ENCODE data around the gene ESR2.
"Not testable (repeated sequence)": the region's sequence is repeated elsewhere in the genome, so short reads cannot be mapped to it uniquely, and the experiment has no call there.

ESR2 gene

DNA sequence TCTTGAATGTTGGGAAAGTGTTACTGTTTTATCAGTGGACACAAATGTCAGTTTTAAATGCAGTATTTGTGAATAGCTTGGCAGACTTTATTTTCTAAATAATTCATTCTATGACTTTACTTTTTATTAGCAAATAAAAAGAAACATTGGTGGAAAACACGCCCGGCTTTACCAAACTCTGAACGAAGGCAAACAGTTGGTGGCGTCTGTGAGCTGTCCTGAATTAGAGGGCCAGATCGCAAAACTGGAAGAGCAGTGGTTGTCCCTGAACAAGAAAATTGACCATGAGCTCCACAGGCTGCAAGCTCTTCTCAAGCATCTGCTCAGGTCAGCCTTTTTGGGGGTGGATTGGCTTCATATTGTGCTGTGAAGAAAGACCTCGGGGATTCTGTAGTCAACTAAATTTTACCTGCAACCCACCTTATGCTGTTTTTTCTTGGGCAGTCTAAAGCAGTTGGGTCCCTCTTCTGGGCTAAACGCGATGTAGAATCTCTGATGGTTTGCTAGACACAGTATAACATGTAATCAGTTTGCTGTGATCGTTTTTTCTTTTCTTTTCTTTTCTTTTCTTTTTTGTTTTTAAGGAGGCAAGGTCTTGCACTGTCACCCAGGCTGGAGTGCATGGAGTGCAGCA, 156.4 kb downstream of the ESR2 start:
- DNase-seq (ENCODE audit: low read depth) = no peak

- DNase-seq (ENCODE audit: low read depth) = no peak
Measured at GRCh38 chr14:64126548-64126947, 167.6 kb downstream of the ESR2 start.

DNA sequence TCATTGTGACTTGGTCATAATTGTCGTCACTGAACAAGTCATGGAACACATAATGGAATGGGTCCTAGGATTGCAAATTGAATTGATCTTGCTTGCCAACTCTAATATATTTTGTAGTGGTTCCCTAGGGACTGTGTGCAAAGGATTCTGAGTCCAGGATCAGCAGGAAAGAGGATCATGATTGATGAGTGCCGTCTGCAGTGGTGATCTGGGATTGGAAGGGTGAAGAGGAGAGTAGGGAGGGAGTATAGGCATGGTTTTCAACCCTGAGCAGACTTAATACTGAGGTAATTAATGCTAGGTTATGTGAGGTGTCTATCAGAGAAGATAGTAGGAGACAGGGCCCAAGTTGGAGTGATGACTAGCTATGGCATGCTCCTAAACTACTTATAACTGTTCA, 168.9 kb downstream of the ESR2 start:
- no peak for DNase-seq (ENCODE audit: low read depth)

GRCh38 chr14:64123241-64123822, 170.8 kb downstream of the ESR2 start:
- no peak for DNase-seq (ENCODE audit: low read depth)

DNA sequence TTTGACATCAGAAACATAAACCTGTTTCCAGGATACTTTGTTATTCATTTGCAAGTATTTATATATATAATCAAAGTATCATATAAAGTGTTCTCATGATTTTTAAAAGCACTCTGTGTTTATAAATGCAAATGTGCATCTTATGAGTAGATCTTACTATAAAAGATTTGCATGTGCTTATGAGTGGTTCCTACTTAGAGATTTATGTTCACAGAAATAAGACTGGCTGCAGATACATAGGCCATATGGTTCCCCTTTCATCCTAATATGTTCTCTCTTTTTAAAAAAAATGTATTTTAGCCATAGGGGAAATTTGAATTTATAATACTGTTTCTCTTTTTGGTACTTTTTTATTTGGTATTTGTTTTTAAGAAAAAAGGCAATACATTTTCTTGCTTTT, 174.2 kb downstream of the ESR2 start:
- DNase-seq (ENCODE audit: low read depth) = no peak

- DNase-seq (ENCODE audit: low read depth) = no peak
Measured at GRCh38 chr14:64119500-64119899, 174.7 kb downstream of the ESR2 start.

- no peak for DNase-seq (ENCODE audit: low read depth)
Measured at GRCh38 chr14:64118892-64119291, 175.3 kb downstream of the ESR2 start.

- DNase-seq (ENCODE audit: low read depth) = not testable (repeated sequence)
Measured at GRCh38 chr14:64118403-64118742, 175.8 kb downstream of the ESR2 start.

- DNase-seq (ENCODE audit: low read depth) = no peak
Measured at GRCh38 chr14:64117671-64118402, 176.3 kb downstream of the ESR2 start.

GRCh38 chr14:64115401-64115800, 178.8 kb downstream of the ESR2 start:
- no peak for DNase-seq (ENCODE audit: low read depth)

DNA sequence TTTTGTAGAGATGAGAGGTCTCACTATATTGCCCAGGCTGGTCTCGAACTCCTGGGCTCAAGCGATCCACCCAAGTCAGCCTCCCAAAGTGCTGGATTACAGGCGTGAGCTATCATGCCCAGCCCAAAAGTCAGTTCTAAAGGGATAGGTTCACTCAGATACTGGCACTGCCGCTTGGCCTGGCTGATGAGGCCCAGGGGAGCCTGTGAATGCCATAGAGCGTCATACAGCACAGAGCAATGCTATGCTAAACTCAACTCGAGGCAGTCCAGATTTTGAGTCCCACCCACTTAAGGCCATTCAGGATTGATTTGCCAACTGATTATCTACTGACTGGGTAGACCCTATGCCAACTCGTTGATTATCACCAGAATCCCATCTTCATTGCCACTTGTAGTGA, 179.4 kb downstream of the ESR2 start:
- no peak for DNase-seq (ENCODE audit: low read depth)

DNA sequence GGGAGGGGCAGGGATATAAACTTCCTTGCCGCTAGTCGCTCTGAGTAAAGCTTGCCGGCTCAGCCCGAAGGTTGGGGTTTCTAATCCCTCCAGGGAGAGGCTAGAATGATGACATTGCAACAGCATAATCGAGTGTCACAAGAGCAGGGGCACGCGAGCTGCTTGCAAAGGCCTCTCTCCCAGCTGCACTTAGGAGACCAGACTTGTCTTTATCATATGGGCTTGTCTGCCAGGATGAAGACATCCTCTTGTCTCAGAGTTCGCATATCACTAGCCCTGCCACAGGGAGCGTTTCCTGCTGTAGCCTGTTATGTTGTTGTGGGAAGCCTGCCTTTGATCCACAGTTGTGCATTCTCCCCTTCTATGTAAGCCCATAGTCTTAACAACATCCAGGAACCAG, 180.0 kb downstream of the ESR2 start:
- DNase-seq (ENCODE audit: low read depth) = no peak

- DNase-seq (ENCODE audit: low read depth) = no peak
Measured at GRCh38 chr14:64112867-64113678, 181.1 kb downstream of the ESR2 start.

- DNase-seq (ENCODE audit: low read depth) = no peak
Measured at GRCh38 chr14:64110802-64111201, 183.4 kb downstream of the ESR2 start.

DNA sequence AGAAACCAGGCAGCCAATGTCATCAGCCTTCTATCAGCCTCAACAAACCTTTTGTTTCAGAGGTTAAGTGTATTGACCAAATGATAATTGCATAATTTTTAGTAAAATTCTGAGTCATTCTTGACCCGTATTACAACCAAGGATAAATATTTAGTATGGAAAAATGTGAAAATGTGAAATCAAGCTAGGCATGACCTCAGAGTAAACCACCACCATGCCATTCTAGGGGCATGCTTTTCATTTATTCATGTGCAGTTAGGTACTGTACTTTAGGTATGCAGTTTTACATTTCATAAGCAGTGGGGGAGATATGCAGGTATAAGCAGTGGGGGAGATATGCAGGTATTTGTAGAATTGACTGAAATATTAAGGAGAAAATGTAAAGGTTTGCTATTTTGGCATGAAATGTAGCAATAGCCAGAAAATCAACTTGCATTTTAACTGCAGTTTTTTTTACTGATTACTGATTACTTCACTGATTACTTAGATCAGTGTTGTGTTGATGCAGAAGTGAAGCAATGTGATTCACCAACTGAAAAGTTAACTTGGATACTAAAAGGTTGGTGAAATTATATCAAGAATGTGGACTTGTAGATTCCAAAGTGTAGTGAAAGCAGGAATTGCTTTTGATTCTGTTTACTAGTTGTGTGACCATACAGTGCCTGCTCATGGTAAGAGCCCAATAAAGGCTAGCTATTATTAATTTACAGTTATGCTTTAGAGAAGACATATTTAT, 184.2 kb downstream of the ESR2 start:
- no peak for DNase-seq (ENCODE audit: low read depth)

GRCh38 chr14:64107438-64107837, 186.7 kb downstream of the ESR2 start:
- no peak for DNase-seq (ENCODE audit: low read depth)

DNA sequence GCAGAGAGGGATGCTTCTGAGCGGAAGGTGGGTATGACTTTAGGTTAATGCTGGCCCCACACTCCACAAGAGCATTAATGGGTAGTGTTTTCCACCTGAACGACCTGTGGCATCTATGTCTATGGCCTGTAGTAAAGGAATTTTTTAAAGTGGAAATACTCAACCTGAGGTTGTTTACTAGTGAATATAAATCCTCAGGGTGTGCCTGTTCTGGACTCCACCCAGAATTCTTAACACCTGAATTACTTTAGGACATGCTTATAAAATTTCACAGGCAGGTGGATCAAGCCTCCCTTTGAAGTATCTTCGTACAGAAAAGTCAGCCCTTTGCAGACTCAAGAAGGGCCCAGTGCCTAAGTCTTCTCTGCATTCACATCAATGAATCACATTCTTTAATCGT, 196.1 kb downstream of the ESR2 start:
- DNase-seq (ENCODE audit: low read depth) = no peak

DNA sequence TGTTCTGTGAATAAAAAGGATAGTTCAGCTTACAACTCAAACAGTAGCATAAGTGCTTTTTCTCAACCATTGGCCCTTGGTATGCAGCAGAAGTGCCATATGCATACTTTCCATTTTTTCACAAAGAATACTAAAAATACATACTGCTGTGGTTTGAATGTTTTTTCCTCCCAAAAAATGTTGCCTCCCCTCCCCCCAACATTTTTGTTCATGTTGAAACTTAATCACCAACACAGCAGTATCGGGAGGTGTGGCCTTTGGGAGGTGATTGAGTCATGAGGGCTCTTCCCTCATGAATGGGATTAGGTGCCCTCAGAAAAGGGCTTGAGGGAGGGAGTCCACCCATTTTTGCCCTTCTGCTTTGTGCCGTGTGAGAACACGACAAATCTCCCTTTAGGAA, 198.6 kb downstream of the ESR2 start:
- no peak for DNase-seq (ENCODE audit: low read depth)

DNA sequence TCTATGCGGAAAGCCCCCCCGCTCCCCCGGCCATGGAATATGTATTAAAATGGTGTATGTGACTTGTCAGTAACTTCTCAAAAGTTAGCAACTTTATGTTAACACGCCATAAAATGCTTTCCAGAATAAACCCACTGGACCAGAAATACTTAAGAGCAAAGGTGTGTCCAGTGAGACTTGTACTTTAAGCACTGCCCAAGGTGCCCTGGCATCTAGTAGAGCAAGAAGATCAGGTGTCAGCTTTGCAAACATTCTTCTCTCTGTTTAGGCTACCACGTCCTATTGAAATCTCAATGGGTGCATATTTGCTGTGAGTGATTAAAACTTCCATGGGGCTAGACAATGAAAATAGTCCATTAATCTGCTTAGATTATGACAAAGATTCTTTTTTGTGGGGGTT, 201.2 kb downstream of the ESR2 start:
- no peak for DNase-seq (ENCODE audit: low read depth)

DNA sequence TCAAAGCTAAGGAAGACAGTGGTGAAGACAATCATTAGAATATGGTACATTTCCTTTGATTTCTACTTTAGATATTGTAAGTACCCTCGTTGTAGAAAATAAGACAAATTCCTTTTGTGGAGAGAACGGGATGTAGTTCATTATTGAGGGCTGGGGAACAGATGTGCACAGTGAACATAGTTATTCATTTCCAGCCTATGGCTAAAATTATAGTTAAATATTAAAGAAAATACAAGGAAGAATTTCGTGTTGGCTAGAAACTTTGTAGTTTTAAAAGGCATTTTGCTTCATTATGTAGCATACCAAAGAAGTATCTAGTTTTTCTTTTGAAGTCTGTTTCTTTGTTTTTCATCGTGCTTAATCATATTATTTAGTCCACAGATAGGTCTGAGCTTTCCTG, 201.8 kb downstream of the ESR2 start:
- DNase-seq (ENCODE audit: low read depth) = no peak

DNA sequence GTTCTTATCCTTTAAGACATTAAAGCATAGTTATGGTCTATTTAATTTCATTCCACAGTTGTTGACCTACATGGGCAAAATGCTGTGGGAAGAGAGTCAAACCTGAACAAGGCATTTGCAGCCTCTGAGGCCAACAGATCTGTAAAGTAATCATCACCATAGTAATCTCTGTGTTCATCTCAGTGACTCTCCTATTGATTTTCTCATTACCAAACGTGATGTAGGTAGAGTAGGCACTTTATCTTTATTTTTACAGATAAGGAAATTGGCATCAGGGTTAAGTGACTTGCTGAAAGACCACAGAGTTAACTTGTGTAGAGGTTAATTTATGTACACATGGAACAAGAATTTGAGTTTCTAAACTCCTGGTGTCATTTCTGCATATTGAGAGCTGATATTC, 203.0 kb downstream of the ESR2 start:
- DNase-seq (ENCODE audit: low read depth) = no peak

DNA sequence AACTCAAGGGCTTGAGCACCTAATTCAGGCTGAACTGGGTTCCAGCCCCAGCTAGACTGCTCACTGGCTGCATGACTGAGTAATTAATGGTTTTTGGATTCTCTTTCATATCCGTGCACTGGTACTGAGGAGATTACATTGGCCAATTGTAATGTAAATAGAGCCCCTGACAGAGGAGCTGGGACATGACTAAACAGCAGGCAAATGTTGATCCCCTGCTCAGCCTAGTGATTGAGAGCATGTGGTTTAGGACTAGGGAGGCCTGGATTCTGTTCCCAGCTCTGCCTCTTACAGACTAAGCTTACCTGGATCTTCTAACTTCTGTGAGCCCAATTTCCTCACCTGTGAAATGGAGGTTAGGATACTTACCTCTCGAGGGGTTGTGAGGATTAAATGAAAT, 204.3 kb downstream of the ESR2 start:
- DNase-seq (ENCODE audit: low read depth) = no peak

All from stimulated activated CD8-positive, alpha-beta memory T cell treated with anti-CD3 and anti-CD28 coated beads, Interleukin-12 subunit alpha, Interleukin-12 subunit beta, amount 100 ng/mL, for 1 hour (primary cell).